GM21367 (cell line): Measurements from ENCODE around the gene TDRD3.
"Not testable (repeated sequence)": the region's sequence is repeated elsewhere in the genome, so short reads cannot be mapped to it uniquely, and the experiment has no call there.

Experiments used
- ATAC-seq: cut with Tn5 transposase; IDR thresholded peaks from one replicate; pipeline ENCODE4 v1.9.1; 2021; ENCODE audit not compliant: unreplicated experiment

TDRD3 gene

DNA sequence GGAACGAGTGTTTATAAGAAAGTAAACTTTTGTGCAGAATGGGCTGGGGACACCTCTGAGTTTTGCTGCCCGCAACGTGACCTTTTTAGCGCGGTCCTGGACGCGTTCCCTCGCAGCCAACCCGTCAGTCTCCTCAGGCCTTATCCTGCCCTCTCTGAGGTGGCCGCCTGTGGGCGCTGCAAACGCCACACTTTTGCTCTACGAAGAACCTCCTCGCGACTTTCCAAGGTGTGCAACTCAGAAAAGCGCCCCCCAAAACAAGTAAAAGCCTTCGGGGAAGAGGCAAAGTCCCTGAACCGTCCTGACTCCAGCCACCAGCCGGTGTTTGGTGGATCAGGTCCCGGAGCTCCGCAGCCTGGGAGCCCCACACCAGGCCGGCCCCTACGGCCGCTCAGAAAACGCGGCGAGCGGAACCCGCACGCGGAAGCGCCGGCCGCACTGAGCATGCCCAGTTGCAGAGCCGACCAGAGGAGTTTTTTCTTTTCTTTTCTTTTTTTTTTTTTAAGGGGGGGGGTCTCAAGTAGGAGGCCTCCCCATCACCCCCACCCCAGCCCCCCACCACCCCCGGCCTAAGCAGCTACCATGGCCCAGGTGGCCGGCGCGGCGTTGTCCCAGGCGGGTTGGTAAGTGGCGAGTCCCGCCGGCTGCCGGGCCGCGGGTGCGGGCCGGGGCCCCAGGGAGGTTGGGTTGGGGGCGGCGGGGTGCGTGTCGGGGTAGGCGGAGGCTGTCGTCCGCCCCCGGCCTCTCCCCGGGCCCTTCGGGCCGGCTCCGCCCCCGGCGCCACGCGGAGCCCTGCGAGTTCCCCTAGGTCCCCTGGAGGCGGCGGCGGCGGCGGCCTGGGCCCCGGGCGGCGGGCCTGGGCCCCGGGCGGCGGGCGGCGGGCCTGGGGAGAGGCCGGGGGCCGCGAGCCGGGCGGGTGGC, at the start of gene TDRD3:
TDRD3 (plus strand) TSS at position 438 of the 921 bp plus-strand sequence; CDS start at position 583, 145 bp downstream.
- ATAC-seq: peak; percentile 52

DNA sequence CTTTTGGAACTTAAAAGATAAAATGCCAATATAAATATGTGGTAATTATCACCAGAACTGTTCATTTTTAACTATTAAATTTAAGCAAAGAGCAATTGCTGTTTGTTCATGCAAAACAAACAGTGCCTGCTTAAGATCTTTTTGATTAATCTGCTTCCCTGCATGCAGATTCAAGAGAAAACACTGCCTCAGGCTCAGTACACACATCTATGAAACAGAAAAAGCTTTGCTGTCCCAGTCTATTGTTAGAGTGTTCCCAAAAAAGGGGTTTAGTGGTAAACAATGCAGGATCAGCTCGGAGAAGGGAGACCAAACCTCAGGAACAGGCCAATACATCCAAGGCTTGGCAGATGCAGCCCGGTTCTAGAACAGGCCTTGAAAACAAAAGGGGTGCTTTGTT, 49.3 kb upstream of the TDRD3 start:
- ATAC-seq: no peak

- no peak for ATAC-seq
Measured at GRCh38 chr13:60348097-60348496, 48.9 kb upstream of the TDRD3 start.

DNA sequence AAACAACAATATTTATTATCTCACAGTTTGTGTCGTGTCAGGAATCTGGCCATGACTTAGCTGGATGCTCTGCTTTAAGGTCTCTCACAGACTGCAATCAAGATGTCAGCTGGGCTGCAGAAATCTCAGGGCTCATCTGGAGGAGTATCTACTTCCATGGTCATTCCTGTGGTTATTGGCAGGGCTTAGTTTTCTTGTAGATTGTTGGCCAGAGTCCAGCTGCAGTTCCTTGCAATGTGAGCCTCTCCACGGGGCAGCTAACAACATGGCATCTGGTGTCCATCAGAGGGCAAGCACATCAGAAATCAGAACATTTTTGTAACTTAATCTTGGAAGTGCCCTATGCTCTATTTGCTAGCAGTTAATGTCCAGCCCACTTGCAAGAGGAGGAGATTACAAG, 45.7 kb upstream of the TDRD3 start:
- no peak for ATAC-seq

DNA sequence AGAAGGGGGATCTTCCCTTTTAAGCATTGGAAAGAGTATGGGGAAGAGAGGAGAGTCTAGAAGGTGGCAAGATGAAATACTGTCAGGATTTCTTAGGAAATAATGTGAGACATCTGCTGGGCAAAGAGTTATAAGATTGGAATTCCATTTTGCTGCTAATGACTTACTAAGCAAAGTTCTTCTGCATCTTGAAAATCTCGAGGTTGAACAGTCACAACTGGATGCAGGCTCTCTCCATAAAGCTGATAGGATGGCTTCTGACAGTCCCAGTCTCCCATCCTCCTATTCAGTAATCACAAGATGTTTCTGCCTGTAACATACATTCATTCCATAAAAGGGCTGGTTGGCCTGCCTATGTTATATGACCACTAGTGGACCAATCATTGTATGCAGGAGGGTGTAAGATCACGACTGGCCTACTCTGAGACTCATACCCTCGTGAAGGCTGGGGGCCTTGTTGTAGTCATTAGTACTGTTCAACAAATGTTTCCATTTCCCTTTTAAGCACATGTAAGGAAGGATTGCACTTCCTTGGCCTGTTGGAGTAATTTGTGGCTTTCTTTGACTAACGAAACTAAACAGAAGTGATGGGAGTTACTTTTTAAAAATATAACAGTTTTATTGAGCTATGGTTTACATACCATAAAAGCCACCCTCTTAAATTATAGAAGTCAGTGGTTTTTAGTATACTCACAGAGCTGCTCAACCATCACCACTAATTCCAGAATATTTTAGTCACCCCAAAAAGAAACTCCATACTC, 45.0 kb upstream of the TDRD3 start:
- ATAC-seq: no peak

- ATAC-seq: no peak
Measured at GRCh38 chr13:60352644-60353043, 44.4 kb upstream of the TDRD3 start.

GRCh38 chr13:60355056-60355455, 42.0 kb upstream of the TDRD3 start:
- no peak for ATAC-seq

GRCh38 chr13:60356970-60357369, 40.0 kb upstream of the TDRD3 start:
- no peak for ATAC-seq

DNA sequence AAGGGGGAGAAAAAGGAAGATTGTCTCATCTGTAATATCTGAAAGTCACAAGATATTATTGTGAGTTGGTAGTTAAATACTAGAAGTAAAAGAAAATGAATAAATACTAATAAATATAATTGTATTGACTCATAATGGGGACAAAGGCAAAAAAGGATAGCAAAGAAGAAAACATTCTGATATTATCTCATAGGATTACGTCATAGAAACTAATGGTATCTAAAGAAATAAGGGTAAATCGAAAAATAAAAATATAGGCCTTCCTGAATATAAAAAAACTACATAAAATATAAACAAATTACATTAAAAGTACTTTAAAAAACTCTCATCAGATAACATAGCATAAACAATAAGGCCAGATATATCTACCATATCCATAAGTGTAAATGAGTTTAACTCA, 38.6 kb upstream of the TDRD3 start:
- ATAC-seq: no peak

DNA sequence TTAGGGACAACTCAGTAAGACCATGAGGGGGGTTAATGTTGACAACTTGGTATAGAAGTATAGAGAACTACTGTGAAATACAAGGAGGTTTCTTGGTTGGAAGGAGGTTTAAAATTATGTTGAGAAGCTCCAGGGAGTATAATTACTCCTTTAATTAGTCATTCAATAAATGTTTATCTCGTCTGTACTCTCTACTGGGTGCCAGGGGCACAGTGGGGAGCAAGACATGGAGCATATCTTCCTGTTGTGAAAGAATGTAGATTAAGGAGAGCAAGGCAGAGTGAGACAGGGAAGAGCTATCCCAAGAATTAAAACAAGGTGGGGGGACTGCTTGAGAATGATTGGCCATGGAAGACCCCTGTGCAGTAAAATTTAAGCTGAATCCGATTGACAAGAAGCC, 33.7 kb upstream of the TDRD3 start:
- ATAC-seq: no peak

GRCh38 chr13:60369242-60369641, 27.8 kb upstream of the TDRD3 start:
- ATAC-seq: no peak

- no peak for ATAC-seq
Measured at GRCh38 chr13:60370343-60370742, 26.7 kb upstream of the TDRD3 start.

DNA sequence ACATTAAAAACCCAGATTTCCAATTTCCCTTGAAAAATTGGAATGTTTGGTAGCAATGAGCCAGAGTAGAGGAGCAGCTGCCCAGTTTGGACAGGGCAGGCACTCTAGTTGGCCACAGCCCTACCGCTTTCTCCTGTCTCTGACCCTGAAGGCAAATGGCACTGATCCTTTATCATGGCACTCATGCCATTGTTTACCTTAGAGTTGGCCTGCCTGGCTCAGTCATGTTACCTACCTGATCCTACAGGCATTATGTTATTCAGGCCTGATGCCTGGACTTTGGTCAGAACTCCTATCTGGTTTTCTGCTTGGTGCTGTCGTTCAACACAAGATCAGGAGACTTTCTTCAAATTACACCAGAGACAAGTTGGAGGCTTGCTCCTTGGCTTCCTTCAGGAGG, 24.9 kb upstream of the TDRD3 start:
- no peak for ATAC-seq

- not testable (repeated sequence) for ATAC-seq
Measured at GRCh38 chr13:60379282-60379681, 17.7 kb upstream of the TDRD3 start.

GRCh38 chr13:60379837-60380565, 17.0 kb upstream of the TDRD3 start:
- ATAC-seq: no peak

DNA sequence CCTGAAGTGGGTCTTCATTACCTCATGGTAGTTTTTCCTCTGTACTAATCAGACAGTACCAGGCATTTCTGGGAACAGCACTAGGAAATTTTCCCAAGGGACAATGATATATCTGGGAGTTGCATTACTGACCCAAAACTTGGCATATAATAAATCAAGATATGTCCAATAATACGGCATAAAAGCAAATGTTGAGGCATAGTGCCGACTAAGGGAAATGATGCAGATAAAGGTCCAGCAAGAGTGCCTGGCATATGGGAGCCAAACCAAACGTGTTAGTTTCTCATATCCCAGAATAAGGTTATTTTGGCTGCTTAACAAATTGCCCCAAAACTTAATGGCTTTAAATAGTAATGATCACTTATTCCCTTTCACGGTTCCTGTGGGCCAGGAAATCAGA, 12.1 kb upstream of the TDRD3 start:
- no peak for ATAC-seq

DNA sequence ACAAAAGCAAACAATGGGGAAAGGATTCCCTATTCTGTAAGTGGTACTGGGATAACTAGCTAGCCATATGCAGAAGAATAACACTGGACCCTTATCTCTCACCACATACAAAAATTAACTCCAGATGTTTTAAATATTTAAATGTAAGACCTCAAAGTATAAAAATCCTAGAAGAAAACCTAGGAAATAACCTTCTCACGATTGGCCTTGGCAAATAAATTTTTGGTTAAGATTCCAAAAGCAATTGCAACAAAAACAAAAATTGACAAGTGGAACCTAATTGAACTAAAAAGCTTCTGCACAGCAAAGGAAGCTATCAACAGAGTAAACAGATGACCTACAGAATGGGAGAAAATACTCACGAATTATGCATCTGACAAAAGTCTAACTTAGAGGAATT, 10.8 kb upstream of the TDRD3 start:
- ATAC-seq: no peak

- ATAC-seq: no peak
Measured at GRCh38 chr13:60392131-60392530, 4.9 kb upstream of the TDRD3 start.

- ATAC-seq: peak; percentile 72
Measured at GRCh38 chr13:60395971-60396782, 843 bp upstream of the TDRD3 start.

- peak; percentile 25 for ATAC-seq
Measured at GRCh38 chr13:60397704-60398378, 821 bp downstream of the TDRD3 start.
